ENCODE data around the gene GSTA3.
"Not testable (repeated sequence)": the region's sequence is repeated elsewhere in the genome, so short reads cannot be mapped to it uniquely, and the experiment has no call there.

DNA sequence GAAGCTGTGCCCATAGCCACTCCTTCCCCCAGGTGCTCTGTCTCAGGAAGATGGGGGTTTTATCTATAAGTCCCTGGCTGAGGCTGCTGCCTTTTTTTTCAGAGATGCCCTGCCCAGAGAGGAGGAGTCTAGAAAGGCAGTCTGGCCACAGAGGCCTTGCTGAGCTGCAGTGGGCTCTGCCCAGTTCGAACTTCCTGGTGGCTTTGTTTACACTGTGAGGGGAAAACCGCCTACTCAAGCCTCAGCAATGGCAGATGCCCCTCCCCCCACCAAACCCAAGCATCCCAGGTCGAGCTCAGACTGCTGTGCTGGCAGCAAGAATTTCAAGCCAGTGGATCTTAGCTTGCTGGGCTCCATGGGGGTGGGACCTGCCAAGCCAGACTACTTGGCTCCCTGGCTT is 53.4 kb downstream of the GSTA3 start:
- not testable (repeated sequence) for TF ChIP-seq ZFP3 (CRISPR knock-in tag; IDR thresholded peaks at IDR 0.05); SNAI2 (CRISPR knock-in tag; IDR thresholded peaks at IDR 0.05); PPARA (CRISPR knock-in tag; IDR thresholded peaks at IDR 0.05; ENCODE audit: borderline replicate concordance); TCF4 (CRISPR knock-in tag; IDR thresholded peaks at IDR 0.05; ENCODE audit: borderline replicate concordance); PATZ1 (CRISPR knock-in tag; IDR thresholded peaks at IDR 0.05; ENCODE audit: borderline replicate concordance); ARNTL (CRISPR knock-in tag; IDR thresholded peaks at IDR 0.05; ENCODE audit: borderline replicate concordance, low read depth); POU6F1 (CRISPR knock-in tag; IDR thresholded peaks at IDR 0.05; ENCODE audit: borderline replicate concordance, low read depth); ZFP30 (CRISPR knock-in tag; IDR thresholded peaks at IDR 0.05); GLIS3 (CRISPR knock-in tag; IDR thresholded peaks at IDR 0.05); ISL1 (CRISPR knock-in tag; IDR thresholded peaks at IDR 0.05); ZNF565 (CRISPR knock-in tag; conservative IDR thresholded peaks at IDR 0.05; ENCODE audit: low read depth); ZNF8 (CRISPR knock-in tag; IDR thresholded peaks at IDR 0.05); ZNF70 (CRISPR knock-in tag; IDR thresholded peaks at IDR 0.05)
- TF ChIP-seq, protein P1, sequence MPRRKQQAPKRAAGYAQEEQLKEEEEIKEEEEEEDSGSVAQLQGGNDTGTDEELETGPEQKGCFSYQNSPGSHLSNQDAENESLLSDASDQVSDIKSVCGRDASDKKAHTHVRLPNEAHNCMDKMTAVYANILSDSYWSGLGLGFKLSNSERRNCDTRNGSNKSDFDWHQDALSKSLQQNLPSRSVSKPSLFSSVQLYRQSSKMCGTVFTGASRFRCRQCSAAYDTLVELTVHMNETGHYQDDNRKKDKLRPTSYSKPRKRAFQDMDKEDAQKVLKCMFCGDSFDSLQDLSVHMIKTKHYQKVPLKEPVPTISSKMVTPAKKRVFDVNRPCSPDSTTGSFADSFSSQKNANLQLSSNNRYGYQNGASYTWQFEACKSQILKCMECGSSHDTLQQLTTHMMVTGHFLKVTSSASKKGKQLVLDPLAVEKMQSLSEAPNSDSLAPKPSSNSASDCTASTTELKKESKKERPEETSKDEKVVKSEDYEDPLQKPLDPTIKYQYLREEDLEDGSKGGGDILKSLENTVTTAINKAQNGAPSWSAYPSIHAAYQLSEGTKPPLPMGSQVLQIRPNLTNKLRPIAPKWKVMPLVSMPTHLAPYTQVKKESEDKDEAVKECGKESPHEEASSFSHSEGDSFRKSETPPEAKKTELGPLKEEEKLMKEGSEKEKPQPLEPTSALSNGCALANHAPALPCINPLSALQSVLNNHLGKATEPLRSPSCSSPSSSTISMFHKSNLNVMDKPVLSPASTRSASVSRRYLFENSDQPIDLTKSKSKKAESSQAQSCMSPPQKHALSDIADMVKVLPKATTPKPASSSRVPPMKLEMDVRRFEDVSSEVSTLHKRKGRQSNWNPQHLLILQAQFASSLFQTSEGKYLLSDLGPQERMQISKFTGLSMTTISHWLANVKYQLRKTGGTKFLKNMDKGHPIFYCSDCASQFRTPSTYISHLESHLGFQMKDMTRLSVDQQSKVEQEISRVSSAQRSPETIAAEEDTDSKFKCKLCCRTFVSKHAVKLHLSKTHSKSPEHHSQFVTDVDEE (CRISPR knock-in tag; IDR thresholded peaks at IDR 0.05): not testable (repeated sequence)
